NCI-H446 treated with DMSO at 0.1 percent for 48 hours (cell line): Measurements from ENCODE around the gene CDKAL1.
A peak's percentile ranks its signal among the peaks of the same experiment; 100 is the strongest.

Experiments used
- DNase-seq: peaks from one replicate; lab custom pipeline; 2025; lab: John Stamatoyannopoulos, UW

The CDKAL1 gene

DNA sequence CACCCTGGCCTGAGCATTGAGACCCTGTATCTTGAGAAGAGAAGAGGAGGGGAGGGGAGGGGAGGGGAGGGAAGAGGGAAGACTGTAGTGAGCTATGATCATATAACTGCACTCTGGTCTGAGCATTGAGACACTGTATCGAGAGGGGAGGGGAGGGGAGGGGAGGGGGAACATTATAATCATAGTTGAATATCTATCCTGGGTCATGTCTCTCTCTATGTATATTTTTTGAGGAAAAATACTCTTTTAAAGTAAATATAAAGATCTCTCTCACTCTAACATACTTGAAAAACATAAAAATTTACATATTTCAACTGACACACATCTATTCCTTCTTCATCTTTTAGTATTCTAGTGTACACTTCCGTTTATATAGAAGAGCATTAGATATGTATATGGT lies 431.0 kb downstream of the CDKAL1 start:
- DNase-seq, result no peak

DNA sequence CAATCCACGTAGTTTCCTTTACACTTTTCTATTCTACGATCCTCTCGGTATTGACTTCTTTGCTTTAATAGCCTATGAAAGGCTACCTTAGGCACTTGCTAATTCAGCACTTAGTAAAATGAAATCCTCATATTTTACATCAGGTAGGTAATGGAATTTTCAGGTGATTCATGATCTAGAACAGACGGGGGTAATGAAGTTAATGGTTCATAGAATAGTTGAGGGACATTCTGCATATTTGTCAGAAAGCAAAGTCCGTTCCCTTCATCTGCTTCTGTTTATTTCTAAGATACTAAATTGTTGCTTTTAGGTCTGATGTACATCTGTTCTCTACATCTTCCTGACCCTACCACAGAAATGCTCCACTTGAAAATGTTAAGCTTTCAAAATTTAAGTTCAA lies 431.7 kb downstream of the CDKAL1 start:
- DNase-seq, result no peak

GRCh38 chr6:20969551-20969950 lies 435.3 kb downstream of the CDKAL1 start:
- DNase-seq, result no peak

DNA sequence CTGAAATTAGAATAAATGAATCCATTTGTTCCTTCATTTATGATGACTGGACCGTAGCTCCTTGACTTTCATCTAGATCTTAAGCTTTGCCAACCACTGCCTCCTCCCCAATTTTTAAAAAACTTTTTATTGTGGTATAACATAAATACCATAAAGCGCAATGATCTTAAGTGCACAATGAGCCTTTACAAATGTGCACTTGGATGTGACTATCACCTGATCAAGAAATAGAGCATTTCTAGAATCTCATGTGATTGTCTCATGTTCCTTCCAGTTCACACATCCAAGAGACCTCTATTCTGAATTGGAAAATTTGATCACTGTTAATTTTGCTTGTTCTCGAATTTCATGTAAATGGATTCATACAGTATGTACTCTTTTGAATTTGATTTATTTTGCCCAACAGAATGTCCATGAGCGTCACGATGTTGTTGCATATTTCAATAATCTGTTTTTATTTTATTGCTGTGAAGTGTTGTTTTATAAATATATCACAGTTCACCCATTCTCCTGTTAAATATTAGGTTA lies 442.2 kb downstream of the CDKAL1 start:
- no peak for DNase-seq

GRCh38 chr6:20978151-20978614 lies 443.9 kb downstream of the CDKAL1 start:
- no peak for DNase-seq

- no peak for DNase-seq
Measured at GRCh38 chr6:20979076-20979475, 444.8 kb downstream of the CDKAL1 start.

DNA sequence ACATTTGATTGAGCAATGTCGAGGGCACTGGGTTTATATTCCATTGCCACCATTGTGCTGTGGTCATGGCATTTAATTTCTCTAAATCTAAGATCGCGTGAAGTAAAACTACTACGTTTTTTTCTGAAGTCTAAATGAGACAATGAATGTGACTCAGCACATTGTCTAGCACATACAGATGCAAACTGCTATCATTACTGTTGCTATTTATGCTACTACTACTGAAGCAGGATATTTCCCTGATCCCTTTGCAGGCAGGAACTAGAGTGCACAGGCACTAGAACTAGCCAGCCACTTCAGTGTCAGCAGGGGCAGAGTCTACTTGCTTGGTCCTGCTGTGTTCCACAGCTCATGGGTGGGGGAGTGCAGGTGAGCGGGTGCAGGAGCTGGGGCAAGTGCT lies 449.7 kb downstream of the CDKAL1 start:
- DNase-seq, result no peak

DNA sequence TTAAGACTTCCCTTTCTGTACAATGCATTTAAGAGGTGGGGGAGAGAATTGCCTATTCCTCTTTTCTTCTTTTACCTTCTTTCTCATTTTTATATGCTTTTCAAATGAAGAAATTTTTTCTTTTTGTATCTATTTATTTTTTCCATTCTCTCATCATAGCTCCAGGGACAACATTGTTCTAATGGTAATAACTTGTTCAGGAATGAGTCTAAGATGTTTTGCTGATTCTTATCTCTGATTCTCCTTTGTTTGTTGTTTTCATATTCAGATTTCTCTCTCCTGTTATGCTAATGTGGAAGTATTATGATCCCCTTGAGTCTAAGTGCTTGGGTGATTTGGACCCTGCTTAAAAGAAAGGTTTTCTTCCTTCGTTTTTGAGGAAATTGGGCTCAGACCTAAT lies 451.6 kb downstream of the CDKAL1 start:
- no peak for DNase-seq

GRCh38 chr6:20991910-20992309 lies 457.7 kb downstream of the CDKAL1 start:
- DNase-seq, result no peak

DNA sequence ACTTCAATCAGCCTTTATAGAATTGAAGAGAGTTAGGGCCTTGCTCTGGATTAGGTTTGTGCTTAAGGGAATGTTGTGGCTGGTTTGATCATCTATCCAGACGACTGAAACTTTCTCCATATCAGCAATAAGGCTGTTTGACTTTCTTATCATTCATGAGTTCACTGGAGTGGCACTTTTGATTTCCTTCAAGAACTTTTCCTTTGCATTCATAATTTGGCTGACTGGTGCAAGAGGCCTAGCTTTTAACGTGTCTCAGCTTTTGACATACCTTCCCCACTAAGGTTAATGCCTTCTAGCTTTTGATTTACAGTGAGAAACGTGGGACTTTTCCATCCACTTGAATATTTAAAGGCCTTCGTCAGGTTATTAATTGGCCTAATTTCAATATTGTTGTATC lies 461.8 kb downstream of the CDKAL1 start:
- no peak for DNase-seq

- no peak for DNase-seq
Measured at GRCh38 chr6:20997143-20997769, 463.0 kb downstream of the CDKAL1 start.

- DNase-seq, result no peak
Measured at GRCh38 chr6:20997770-20998147, 463.5 kb downstream of the CDKAL1 start.

- DNase-seq, result no peak
Measured at GRCh38 chr6:20998748-20999448, 464.6 kb downstream of the CDKAL1 start.

DNA sequence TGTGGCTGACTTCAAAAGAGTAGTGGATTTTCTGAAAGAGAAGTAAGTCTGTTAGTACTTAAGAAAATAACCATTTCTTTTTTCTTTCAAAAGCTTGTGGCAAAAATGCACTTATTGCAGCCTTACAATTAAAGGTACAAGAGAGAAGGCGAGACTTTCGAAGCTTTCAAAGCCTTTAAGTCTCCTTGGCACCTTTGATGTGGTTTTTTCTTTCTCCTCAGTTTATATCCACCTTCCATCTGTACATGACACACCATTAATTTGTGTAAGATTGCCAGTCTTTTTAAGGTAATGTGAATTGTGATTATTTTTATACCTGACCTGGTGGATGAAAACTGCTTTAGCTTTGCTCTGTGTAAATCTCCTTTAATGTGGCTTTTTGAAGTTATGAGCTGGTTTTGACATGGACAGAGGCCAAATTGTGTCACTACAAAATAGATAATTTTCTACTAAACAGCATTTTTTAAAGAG lies 466.1 kb downstream of the CDKAL1 start:
- no peak for DNase-seq

DNA sequence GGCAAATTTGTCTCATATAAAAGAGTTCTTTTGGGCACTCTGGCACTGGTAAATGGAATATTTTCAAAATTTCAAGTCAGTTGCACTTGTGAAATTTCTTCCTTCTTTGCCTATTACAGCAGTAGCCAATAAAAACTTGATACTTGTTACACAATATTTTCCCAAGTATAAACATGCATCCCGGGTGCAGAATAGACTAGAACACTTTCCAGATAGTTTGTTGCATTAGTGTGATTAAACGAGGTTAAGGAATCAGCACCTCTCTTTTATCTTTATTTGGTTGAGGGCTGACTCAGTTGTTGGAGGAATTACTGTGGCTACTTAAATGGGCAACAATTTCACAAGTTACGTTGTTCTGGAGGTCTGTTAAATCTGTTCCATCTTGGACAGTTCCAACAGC lies 467.5 kb downstream of the CDKAL1 start:
- DNase-seq, result no peak

GRCh38 chr6:21003780-21004541 lies 469.7 kb downstream of the CDKAL1 start:
- peak; percentile 90 for DNase-seq

- DNase-seq, result peak; percentile 76
Measured at GRCh38 chr6:21005816-21006570, 471.7 kb downstream of the CDKAL1 start.

DNA sequence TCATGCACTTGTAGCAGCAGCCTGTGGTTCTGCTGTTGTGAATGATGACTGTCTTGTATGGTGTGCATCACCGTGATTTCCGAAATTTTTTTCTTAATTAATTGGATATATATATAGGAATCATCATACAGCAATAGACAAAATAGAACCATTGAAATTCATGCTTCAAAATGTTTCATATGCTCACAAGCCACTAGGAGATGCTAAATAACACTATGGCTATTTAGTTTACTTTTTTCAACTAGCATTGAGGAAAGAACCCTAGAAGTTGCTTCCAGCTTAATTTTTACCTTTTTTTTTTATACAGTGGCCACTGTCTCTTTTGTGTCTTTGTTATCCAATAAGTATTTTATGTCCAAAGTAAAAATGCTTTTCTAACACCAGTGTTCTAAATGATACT lies 485.4 kb downstream of the CDKAL1 start:
- no peak for DNase-seq

GRCh38 chr6:21022343-21023107 lies 488.3 kb downstream of the CDKAL1 start:
- peak; percentile 14 for DNase-seq

- DNase-seq, result no peak
Measured at GRCh38 chr6:21023210-21023609, 489.0 kb downstream of the CDKAL1 start.

DNA sequence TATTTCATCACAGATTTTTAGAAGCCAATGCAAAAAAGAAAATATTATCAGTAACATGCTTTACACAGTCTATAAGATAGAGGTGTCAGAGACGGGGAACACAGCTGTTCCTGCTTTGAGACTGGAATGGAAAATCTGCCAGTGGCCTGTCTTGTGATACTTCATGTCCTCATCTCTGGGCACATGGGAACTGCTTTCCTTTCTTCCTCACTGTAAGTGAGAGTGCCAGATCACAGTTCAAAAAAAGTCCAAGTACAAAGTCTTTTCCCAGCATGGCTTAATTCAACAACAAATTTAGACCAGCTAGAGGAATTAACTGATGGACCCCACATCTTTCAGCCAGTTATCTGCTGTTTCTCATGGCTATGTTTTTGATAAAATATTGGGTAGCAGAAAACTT lies 490.4 kb downstream of the CDKAL1 start:
- DNase-seq, result no peak
